BLaER1 treated with 17β-estradiol and CSF1 and Interleukin-3, amounts not matched to agents 10 nM and 100 nM (cell line): ENCODE data around the gene USP17L15.
"Not testable (repeated sequence)": the region's sequence is repeated elsewhere in the genome, so short reads cannot be mapped to it uniquely, and the experiment has no call there.

Experiments
- H3K27ac ChIP-seq, 11 experiments: shearing (Covaris generic); formaldehyde crosslinking; 2 replicates each; pipeline ENCODE4 v1.8.1; 2022
- H3K27me3 ChIP-seq, 11 experiments: shearing (Covaris generic); formaldehyde crosslinking; 2 replicates each; pipeline ENCODE4 v1.8.1; 2022
- H3K36me3 ChIP-seq, 11 experiments: shearing (Covaris generic); formaldehyde crosslinking; 2 replicates each; pipeline ENCODE4 v1.8.1; 2022
- H3K4me1 ChIP-seq, 10 experiments: shearing (Covaris generic); formaldehyde crosslinking; 2 replicates each; pipeline ENCODE4 v1.8.1; 2022
- H3K4me2 ChIP-seq, 11 experiments: shearing (Covaris generic); formaldehyde crosslinking; 2 replicates each; pipeline ENCODE4 v1.8.1; 2022
- H3K4me3 ChIP-seq, 10 experiments: shearing (Covaris generic); formaldehyde crosslinking; 2 replicates each; pipeline ENCODE4 v1.8.1; 2022
- H3K9ac ChIP-seq, 11 experiments: shearing (Covaris generic); formaldehyde crosslinking; 2 replicates each; pipeline ENCODE4 v1.8.1; 2022
- H3K9me3 ChIP-seq, 11 experiments: shearing (Covaris generic); formaldehyde crosslinking; replicated peaks in 1 of 11; 2 replicates each; pipeline ENCODE4 v1.8.1; 2022
- H4K20me1 ChIP-seq, 11 experiments: shearing (Covaris generic); formaldehyde crosslinking; 2 replicates each; pipeline ENCODE4 v1.8.1; 2022

USP17L15 gene

GRCh38 chr4:9234085-9234484 is at the start of gene USP17L15:
TSS of gene USP17L15 (plus strand) at chr4:9234385. CDS start at chr4:9234385, 0 bp downstream.
- not testable (repeated sequence) for H3K4me3 ChIP-seq, H4K20me1 ChIP-seq, H3K4me2 ChIP-seq, H3K4me1 ChIP-seq, H3K9me3 ChIP-seq, H3K9ac ChIP-seq, H3K36me3 ChIP-seq, H3K27ac ChIP-seq, H3K27me3 ChIP-seq

- H3K4me2 ChIP-seq, H3K9me3 ChIP-seq, H3K27ac ChIP-seq, H3K36me3 ChIP-seq, H3K9ac ChIP-seq, H3K4me3 ChIP-seq, H3K27me3 ChIP-seq, H4K20me1 ChIP-seq, H3K4me1 ChIP-seq: not testable (repeated sequence)
Measured at GRCh38 chr4:9210357-9210756, 23.8 kb upstream of the USP17L15 start, which contains the start of gene USP17L10. TSS of gene USP17L10 (plus strand) at chr4:9210657. CDS start at chr4:9210657, 0 bp downstream.

GRCh38 chr4:9214701-9215100 is 19.5 kb upstream of the USP17L15 start:
- not testable (repeated sequence) for H3K9me3 ChIP-seq, H3K36me3 ChIP-seq, H3K27ac ChIP-seq, H3K9ac ChIP-seq, H4K20me1 ChIP-seq, H3K4me2 ChIP-seq, H3K4me1 ChIP-seq, H3K27me3 ChIP-seq, H3K4me3 ChIP-seq

GRCh38 chr4:9215105-9215504 is 19.1 kb upstream of the USP17L15 start, which contains the start of gene USP17L11:
TSS of gene USP17L11 (plus strand) at chr4:9215405. CDS start at chr4:9215405, 0 bp downstream.
- H3K27me3 ChIP-seq, H3K9ac ChIP-seq, H3K4me1 ChIP-seq: not testable (repeated sequence)

GRCh38 chr4:9219852-9220251 is 14.3 kb upstream of the USP17L15 start, which contains the start of gene USP17L12:
TSS of gene USP17L12 (plus strand) at chr4:9220152. CDS start at chr4:9220152, 0 bp downstream.
- not testable (repeated sequence) for H3K4me2 ChIP-seq, H3K27ac ChIP-seq, H3K4me3 ChIP-seq, H3K9ac ChIP-seq, H3K9me3 ChIP-seq, H3K27me3 ChIP-seq, H3K4me1 ChIP-seq, H3K36me3 ChIP-seq, H4K20me1 ChIP-seq

More at GRCh38 chr4:9215105-9215504, 19.1 kb upstream of the USP17L15 start, which contains the start of gene USP17L11:
- not testable (repeated sequence) for H3K27ac ChIP-seq, H3K36me3 ChIP-seq, H4K20me1 ChIP-seq, H3K4me2 ChIP-seq, H3K9me3 ChIP-seq, H3K4me3 ChIP-seq

- not testable (repeated sequence) for H3K4me1 ChIP-seq, H3K4me2 ChIP-seq, H3K27me3 ChIP-seq, H3K9ac ChIP-seq, H3K4me3 ChIP-seq, H3K36me3 ChIP-seq, H3K9me3 ChIP-seq, H4K20me1 ChIP-seq, H3K27ac ChIP-seq
Measured at GRCh38 chr4:9224596-9224995, 9.6 kb upstream of the USP17L15 start, which contains the start of gene USP17L13. TSS of gene USP17L13 (plus strand) at chr4:9224896. CDS start at chr4:9224896, 0 bp downstream.

- H3K4me1 ChIP-seq, H3K36me3 ChIP-seq, H3K9me3 ChIP-seq, H3K4me3 ChIP-seq, H3K9ac ChIP-seq, H3K27me3 ChIP-seq, H3K4me2 ChIP-seq, H3K27ac ChIP-seq, H4K20me1 ChIP-seq: not testable (repeated sequence)
Measured at GRCh38 chr4:9230249-9230648, 3.9 kb upstream of the USP17L15 start.

GRCh38 chr4:9238461-9238860 is 4.3 kb downstream of the USP17L15 start:
- H3K27me3 ChIP-seq, H3K27ac ChIP-seq, H3K9ac ChIP-seq, H3K9me3 ChIP-seq, H3K36me3 ChIP-seq, H4K20me1 ChIP-seq, H3K4me1 ChIP-seq, H3K4me3 ChIP-seq, H3K4me2 ChIP-seq: not testable (repeated sequence)

- H3K4me2 ChIP-seq, H3K4me3 ChIP-seq, H3K36me3 ChIP-seq, H3K27ac ChIP-seq, H3K9ac ChIP-seq, H3K27me3 ChIP-seq, H4K20me1 ChIP-seq, H3K9me3 ChIP-seq, H3K4me1 ChIP-seq: not testable (repeated sequence)
Measured at GRCh38 chr4:9243579-9243978, 9.4 kb downstream of the USP17L15 start, which contains the start of gene USP17L17. TSS of gene USP17L17 (plus strand) at chr4:9243879. CDS start at chr4:9243879, 0 bp downstream.

- not testable (repeated sequence) for H3K27me3 ChIP-seq, H3K4me2 ChIP-seq, H3K36me3 ChIP-seq, H3K27ac ChIP-seq, H3K4me1 ChIP-seq, H4K20me1 ChIP-seq, H3K4me3 ChIP-seq, H3K9me3 ChIP-seq, H3K9ac ChIP-seq
Measured at GRCh38 chr4:9247953-9248680, 13.9 kb downstream of the USP17L15 start, which contains the start of gene USP17L18. TSS of gene USP17L18 (plus strand) at chr4:9248630. CDS start at chr4:9248630, 0 bp downstream.

GRCh38 chr4:9253078-9253477 is 18.9 kb downstream of the USP17L15 start, which contains the start of gene USP17L19:
TSS of gene USP17L19 (plus strand) at chr4:9253378. CDS start at chr4:9253378, 0 bp downstream.
- not testable (repeated sequence) for H3K36me3 ChIP-seq, H3K9ac ChIP-seq, H3K9me3 ChIP-seq, H3K27me3 ChIP-seq, H3K27ac ChIP-seq, H3K4me3 ChIP-seq, H3K4me2 ChIP-seq, H3K4me1 ChIP-seq, H4K20me1 ChIP-seq

- not testable (repeated sequence) for H3K27me3 ChIP-seq, H3K9ac ChIP-seq, H3K36me3 ChIP-seq, H3K4me3 ChIP-seq, H3K9me3 ChIP-seq, H3K4me1 ChIP-seq, H3K4me2 ChIP-seq, H4K20me1 ChIP-seq, H3K27ac ChIP-seq
Measured at GRCh38 chr4:9257824-9258223, 23.6 kb downstream of the USP17L15 start, which contains the start of gene USP17L20. TSS of gene USP17L20 (plus strand) at chr4:9258124. CDS start at chr4:9258124, 0 bp downstream.

- H3K36me3 ChIP-seq, H3K9me3 ChIP-seq, H3K4me3 ChIP-seq, H3K27me3 ChIP-seq, H3K9ac ChIP-seq, H4K20me1 ChIP-seq, H3K4me1 ChIP-seq, H3K4me2 ChIP-seq, H3K27ac ChIP-seq: not testable (repeated sequence)
Measured at GRCh38 chr4:9262572-9262971, 28.4 kb downstream of the USP17L15 start, which contains the start of gene USP17L21. TSS of gene USP17L21 (plus strand) at chr4:9262872. CDS start at chr4:9262872, 0 bp downstream.

GRCh38 chr4:9267319-9267718 is 33.1 kb downstream of the USP17L15 start, which contains the start of gene USP17L22:
TSS of gene USP17L22 (plus strand) at chr4:9267619. CDS start at chr4:9267619, 0 bp downstream.
- H3K9me3 ChIP-seq, H3K36me3 ChIP-seq, H3K27ac ChIP-seq, H3K4me1 ChIP-seq, H3K27me3 ChIP-seq, H3K4me3 ChIP-seq, H3K9ac ChIP-seq, H4K20me1 ChIP-seq, H3K4me2 ChIP-seq: not testable (repeated sequence)
